Fibroblast of skin of abdomen (primary cell): ENCODE results near the gene SLCO6A1. TPM values are rescaled to one million over a fixed set of nuclear protein-coding genes. Genes with fewer than 3 reads are reported as not detected.
"Not testable (repeated sequence)": the region's sequence is repeated elsewhere in the genome, so short reads cannot be mapped to it uniquely, and the experiment has no call there.

Experiments used
- DNase-seq: peaks from one replicate; pipeline ENCODE4 v3.0.0-alpha.2; 2013
- polyA plus RNA-seq, 2 experiments: library from polyadenylated mRNA; unstranded; fragments of 120-200 nt; gene quantifications; one replicate each; pipeline ENCODE4 v1.2.1, GENCODE V29; 2013; ENCODE audit not compliant: insufficient read length in 2 of 2

The SLCO6A1 gene, protein sequence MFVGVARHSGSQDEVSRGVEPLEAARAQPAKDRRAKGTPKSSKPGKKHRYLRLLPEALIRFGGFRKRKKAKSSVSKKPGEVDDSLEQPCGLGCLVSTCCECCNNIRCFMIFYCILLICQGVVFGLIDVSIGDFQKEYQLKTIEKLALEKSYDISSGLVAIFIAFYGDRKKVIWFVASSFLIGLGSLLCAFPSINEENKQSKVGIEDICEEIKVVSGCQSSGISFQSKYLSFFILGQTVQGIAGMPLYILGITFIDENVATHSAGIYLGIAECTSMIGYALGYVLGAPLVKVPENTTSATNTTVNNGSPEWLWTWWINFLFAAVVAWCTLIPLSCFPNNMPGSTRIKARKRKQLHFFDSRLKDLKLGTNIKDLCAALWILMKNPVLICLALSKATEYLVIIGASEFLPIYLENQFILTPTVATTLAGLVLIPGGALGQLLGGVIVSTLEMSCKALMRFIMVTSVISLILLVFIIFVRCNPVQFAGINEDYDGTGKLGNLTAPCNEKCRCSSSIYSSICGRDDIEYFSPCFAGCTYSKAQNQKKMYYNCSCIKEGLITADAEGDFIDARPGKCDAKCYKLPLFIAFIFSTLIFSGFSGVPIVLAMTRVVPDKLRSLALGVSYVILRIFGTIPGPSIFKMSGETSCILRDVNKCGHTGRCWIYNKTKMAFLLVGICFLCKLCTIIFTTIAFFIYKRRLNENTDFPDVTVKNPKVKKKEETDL
- polyA plus RNA-seq (2013, experiment 1 of 2; ENCODE audit: insufficient read length), result not detected
- polyA plus RNA-seq (2013, experiment 2 of 2; ENCODE audit: insufficient read length), result not detected

DNA sequence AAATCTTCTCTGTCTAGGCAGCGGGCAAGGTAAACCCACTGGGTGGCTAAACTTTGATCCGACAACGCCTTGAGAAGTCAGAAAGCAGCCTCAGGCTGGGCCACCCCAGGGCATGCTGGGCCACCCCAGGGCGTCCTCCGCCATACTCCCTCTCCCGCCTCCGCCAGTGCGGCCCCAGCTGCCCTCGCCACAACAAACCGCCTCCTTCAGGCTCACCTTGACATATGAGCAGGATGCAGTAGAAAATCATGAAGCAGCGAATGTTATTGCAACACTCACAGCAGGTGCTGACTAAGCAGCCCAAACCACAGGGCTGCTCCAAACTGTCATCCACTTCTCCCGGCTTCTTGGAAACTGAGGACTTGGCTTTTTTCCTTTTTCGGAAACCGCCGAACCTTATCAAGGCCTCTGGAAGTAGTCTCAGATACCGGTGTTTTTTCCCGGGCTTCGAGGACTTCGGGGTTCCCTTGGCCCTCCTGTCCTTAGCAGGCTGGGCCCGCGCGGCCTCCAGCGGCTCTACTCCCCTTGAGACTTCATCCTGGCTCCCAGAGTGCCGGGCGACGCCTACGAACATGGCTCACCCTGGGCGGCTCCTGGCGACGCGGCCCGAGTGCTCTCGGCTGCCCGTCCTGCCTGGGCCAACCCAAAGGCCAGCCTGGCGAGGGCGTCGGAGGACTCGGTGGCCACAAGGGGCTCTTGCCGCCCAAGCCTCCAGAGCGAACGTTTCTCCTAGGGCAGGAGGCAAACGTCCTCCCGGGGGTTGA lies at the start of gene SLCO6A1:
SLCO6A1 (minus strand) TSS at position 731 of the 764 bp plus-strand sequence; CDS start at position 574, 157 bp downstream.
- DNase-seq, result no peak

DNA sequence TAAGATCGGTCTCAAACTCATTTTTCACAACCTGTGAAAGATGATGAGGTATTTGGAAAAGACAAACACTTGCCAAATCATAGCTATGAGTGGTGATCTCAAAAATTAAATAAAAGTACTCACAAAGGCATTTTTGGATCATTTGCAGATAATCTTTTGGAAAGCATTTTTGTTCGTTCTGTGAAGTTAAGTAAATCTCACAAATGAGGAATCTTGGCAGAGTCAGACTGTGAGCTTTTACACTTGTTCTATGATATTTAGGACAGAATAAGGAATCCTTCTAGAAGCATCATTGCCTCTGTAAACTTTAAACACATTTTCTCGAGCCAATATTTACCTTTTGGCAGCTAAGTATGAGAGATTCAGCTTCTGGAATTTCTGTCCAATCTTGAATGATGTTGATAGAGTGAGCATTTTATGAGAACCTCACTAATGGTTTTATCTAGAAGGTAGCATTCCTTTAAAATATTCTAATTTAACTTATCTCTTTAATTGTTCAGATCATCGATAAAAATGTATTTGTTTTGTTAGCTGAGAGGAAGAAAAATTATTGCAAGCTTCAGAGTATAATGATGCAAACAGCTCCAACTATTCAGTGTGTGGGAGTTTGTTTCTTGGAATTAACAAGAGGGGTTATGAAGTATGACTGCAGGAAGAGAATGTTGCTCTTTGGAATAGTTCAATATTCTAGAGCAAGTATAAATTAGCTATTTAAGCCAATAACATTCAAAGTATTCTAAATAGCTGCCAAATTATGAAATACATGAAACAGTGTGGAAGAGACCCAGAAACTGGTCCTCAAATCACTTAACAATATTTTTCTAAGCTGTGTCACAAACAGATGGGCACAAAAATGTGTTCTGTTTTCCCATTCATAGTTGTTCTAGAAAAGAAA lies 48.6 kb upstream of the SLCO6A1 start:
- no peak for DNase-seq

DNA sequence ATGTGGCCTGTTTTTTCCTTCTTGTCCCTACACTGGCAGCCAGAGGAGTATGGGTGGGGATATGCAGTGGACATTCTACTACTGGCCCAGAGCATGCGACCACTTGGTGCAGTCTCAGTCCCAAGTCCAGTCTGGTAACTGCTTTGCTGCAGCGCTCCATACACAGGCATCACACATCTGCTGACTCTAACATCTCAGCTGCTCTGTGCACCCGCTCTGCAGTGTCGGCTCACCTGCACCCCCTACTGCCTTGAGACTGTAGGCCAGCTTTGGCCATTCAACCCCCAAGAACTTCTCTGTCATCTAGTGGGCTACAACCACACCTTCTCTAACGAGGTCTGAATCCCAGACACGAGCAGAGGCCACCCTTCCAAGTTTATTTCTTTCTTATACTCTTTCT lies 46.4 kb upstream of the SLCO6A1 start:
- DNase-seq, result no peak

DNA sequence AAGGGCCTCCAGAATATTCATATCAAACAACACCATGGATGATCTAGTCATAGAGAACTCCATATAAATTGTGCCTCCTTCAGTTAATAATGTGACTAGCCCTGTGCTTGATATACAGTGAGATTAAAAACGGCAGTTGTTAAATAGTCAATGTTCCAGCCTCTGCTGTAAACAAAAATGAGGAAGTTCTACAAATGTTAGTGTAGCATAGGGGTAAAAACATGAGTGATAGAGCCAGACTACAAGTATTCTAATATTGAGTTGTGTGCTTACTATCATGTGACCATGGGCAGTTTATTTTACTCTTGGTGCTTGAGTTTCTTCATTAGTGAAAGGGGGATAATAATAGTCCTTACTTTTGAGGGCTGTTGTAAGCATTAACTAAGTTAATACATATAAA lies 43.3 kb upstream of the SLCO6A1 start:
- no peak for DNase-seq

DNA sequence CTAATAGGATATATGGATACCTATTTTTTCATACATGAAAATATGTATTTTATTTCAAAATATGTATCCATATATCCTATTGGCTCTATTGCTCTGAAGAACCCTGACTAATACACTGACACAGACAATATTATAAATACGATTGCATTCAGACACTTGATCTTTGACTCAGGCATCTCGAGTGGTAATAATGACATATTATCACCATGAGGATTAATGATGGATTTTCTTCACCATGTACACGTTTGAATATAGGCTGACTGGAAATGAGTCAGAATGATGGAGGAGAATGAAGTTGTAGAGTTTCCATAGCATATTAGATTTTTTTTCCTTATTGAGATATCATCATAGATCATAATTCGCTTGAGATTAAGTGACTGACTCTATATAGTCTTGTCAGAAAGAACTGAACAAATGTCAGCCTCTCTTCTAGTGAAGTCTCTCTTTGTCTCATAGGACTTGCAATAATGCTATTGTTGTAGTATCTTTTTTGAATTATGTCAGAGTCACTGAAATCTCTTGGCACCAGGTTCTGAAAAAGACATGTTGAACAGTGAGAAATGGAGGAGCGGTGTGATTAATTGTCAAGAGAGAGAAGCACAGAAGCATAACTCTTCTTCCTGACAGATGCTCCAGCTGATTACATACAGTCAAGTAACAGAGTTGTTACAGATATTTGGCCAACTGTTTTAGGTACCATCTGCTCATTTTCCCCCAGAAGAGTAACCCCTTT lies 41.4 kb upstream of the SLCO6A1 start:
- peak; percentile 47 for DNase-seq

DNA sequence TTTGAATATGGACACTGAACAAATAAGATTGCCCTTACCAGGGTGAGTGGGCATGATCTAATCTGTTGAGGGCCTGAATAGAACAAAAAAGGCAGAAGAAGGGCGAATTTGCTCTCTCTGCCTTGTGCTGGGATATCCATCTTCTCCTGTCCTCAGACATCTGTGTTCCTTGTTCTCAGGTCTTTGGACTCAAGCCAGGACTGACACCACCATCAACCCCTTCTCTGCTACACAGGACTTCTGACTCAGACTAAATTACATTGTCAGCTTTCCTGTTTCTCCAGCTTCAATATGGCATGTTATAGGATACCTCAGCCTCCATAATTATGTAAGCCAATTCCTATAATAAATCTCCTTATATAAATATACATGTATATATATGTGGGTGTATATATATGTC lies 40.8 kb upstream of the SLCO6A1 start:
- DNase-seq, result peak; percentile 22

DNA sequence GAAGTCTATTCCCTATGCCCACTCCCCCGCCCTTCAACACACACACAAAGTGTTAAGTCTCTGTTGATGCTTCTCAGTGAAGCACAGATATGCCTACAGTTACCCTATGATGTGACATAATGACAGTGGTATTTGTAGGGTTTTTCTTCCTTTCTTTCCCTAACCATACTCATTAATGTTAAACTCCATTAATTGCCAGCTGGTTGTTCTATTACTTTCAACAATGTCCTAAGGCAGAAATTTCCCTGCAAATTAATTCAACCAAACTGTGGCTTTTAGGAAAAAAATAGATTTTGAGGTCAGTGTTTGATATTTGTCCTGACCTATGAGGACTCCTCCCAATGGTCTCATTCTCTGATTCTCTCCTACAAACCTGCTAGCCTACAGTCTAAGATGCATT lies 38.2 kb upstream of the SLCO6A1 start:
- no peak for DNase-seq

DNA sequence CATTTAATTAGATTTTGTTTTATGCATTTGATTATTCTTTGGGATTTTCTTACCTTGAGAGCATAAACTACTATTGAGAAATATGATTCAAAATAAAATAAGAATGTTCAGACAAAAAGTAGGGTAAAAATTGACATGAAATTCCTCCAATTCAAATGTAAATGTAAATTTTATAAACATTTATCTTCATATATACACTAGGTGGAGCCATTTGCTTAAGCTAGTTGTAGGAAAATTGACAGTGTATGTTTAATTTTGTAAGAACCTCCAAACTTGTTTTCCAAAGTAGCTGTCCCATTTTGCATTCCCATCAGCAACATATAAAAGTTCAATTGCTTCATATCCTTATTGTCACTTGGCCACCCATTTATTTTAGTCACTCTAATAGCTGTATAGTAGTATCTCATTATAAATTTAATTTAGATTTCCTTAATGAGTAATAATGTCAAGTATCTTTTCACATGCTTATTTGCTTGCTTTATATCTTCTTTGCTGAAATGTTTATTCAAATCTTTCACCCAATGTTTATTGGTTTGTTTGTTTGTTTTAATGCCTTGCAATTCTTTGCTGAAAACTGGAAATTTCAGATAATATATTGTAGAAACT lies 37.6 kb upstream of the SLCO6A1 start:
- DNase-seq, result no peak

DNA sequence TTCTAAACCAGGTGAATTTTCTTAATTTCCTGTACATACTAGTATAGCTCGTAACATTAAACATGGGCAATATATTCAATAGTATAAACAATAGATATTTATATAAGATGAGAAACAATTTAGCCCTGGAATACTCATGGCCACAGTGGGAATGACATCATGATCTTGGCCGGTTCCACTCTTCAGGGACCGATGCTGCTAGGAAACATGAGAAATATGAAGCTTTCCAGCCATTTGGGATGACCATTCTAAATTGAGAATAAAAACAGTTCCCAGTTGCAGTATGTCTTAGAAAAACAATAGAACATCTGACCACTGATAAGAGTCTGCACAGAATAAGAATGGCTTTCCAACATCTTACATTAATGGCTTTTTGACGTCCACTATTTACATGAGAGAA lies 33.3 kb upstream of the SLCO6A1 start:
- DNase-seq, result peak; percentile 6

DNA sequence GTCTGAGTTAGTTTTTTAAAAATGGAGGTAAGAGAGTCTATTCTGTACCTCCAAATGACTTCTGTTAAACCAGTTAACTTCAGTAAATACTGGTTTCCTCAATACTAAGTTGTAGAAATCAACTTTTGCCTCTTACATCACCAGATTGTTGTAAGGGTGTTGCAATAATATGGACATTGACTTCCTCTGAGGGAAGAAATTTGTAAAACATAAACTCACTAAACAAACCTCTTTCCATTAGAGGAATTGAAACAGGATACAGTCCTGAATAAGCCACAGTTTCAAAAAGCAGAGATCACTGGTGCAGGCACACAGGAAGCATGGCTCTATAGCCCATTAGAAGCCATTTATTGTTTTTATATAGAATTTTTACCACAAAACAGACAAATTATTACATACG lies 32.7 kb upstream of the SLCO6A1 start:
- DNase-seq, result no peak

DNA sequence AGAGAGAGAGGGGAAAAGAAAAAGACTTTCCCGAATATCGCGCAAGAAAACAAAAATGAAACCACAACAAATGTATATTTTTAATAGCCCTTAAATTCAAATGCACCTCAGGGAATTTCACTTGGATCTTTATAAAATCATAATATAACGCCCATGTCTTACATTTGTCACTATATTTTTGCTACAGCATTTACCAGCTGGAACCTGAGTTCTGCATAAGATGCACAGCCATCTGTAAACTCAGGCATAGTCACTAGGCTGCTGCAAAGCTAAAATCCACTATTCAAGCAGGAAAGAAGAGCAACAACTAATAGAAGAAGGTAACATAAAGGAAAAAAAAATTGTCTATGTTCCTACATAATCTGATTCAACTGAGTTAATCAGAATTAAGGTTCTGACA lies 30.6 kb upstream of the SLCO6A1 start:
- DNase-seq, result no peak

DNA sequence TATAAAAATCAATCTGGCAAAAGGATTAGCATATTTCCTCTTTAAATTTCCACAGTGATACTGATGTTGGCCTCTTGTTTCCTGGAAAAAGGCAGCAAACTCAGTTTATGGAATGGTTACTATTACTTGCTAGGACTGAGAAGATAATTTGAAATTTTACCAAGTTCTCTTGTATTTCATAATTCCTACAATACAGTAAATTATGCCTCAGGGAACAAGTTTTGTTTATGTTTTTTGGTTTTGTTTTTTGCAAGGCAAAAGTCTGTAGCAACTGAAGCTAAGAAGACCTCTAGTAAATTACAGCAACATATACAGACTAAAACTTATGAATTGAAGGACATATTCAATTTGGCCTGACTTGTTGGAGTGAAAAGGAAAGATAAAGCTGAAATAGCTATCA lies 30.2 kb upstream of the SLCO6A1 start:
- DNase-seq, result no peak

DNA sequence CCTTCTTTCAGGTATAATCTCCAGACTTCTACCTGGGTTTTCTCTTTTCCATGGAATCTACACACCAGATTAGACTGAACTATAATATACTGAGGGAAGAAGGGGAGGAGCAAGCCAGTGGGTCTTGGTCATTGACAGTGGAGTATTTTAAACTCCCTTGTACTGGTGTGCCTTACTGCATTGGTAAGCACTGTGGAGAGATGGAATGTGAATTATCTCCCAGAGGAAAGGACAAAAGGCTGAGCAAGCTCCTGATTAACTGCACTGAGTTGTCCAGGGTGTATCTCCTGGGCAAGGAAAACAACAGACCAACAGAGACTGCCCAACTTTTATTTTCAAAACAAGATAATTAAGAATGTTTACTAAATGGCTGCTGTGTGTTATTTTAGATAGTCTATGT lies 29.8 kb upstream of the SLCO6A1 start:
- no peak for DNase-seq

DNA sequence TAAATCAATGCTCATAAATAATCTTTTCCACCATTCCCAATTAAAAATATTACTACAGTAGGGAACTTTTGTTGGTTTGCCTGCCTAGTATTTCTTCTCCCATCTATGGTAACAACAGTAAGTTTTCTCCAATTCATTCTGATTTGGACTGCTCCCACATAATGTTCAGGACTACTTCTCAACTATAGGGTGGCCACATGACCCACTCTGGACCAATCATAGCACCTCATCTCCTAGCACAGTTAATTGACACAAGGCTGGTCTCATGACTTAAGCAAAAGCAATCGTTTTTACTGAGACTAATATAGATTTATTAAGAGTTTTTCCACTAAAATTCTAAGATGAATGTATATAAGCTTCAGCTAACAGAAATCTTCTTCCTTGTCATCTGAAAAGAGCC lies 28.7 kb upstream of the SLCO6A1 start:
- DNase-seq, result no peak

DNA sequence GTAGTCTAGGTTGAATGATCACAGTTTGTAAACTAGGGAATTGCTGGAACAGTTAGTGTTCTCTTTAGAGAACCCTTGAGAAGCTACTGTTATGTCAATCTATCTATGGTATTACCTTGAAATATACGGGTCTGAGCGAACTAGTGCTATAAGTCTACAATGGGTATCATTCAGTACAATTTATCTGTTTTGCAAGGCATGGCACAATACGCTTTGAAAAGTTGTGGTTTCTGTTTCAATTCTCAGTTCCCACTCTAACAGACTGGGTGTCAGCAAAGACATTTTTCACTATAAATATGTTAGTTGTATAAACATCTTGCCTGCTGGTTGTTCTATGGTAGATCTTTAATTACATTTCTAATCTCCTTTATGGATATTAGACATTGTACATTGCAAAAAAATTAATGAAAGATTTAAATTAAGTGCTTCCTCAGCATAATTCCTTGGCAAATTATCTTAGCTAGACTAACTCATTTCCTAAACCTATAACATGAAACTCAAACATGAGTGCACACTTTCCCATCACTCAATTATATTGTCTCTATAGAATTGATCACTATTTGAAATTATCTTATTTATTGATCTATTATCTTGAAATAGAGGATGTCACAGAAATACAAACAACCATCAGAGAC lies 24.9 kb upstream of the SLCO6A1 start:
- no peak for DNase-seq

DNA sequence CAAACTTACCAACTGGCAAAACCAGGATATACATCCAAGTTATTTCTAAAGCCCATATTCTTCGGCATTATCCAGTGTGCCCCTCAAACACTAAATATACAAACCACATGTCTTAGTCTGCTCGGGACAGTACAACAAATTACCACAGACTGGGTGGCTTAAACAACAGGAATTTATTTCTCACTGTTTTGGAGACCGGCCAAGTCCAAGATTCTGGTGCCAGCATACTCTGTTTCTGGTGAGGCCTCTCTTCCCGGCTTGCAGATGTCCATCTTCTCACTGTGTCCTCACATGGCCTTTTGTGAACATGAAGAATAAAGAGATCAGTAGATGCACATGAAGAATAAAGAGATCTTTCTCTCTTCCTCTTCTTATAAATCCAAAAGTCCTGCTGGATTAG lies 12.9 kb upstream of the SLCO6A1 start:
- DNase-seq, result peak; percentile 33

DNA sequence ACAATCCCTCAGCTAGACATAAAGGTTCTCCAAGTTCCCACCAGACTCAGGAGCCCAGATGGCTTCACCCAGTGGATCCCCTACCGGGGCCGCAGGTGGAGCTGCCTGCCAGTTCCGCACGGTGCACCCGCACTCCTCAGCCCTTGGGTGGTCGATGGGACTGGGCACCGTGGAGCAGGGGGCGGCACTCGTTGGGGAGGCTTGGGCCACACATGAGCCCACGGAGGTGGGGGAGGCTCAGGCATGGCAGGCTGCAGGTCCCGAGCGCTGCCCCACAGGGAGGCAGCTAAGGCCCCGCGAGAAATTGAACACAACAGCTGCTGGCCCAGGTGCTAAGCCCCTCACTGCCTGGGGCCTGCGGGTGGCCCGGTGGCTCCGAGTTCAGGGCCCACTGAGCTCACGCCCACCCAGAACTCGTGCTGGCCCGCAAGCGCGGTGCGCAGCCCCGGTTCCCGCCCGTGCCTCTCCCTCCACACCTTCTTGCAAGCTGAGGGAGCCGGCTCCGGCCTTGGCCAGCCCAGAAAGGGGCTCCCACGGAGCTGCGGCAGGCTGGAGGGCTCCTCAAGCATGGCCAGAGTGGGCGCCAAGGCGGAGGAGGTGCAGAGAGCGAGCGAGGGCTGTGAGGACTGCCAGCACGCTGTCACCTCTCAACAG lies 7.4 kb downstream of the SLCO6A1 start:
- not testable (repeated sequence) for DNase-seq

DNA sequence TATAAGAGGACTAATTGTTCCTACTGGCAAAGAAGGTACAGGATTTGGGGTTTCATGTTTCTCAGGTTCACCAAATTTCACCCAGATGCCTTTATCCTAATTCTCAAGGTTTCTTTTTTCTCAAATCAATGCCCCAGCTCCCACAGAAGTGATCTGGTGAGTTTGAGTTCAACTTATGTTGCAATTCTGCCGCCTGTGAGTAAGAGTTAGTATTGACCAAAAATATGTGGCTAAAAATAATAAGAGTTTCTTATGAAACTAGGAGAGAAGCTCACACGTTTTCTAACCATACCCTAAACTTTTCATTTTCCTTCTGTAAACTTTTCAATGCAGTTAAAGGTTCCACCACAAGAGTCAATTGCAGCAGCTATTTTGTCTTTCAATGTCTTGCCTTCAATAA lies 15.1 kb downstream of the SLCO6A1 start:
- DNase-seq, result peak; percentile 2

DNA sequence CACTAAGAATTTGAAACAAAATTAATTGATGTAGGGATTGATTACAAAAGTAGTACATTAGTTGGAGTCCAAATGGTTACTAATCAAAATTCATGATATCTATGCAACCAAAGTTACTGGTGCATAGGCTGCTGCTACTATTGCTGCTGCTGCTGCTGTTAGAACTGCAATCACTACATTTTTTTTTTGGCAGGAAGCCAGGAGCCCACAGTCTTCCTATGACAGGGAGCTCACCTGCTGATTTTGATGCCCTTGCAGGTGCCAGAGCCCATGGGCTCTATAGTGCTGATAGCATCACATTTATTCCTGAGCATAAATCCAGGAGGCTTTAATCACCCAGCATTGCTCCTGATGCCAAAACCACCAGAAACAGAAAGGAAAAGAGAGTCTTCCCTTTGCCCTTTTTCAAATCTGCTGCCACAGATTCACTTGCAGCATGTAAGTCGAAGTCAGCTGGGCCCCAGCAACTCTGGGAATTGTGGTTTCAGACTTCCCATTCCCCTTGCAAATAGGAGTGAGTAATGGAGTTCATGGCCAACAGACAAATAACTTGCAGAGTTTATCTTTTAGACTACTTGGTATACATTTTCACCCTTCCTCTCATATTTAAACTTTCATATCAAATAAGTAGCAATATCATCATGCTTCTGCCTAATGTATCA lies 17.6 kb downstream of the SLCO6A1 start:
- DNase-seq, result peak; percentile 15
